Choroid plexus epithelial cell (primary cell): ENCODE data around the gene TEKTIP1.
"Not testable (repeated sequence)": the region's sequence is repeated elsewhere in the genome, so short reads cannot be mapped to it uniquely, and the experiment has no call there.

Experiments
- DNase-seq: peaks from one replicate; pipeline ENCODE4 v3.0.0-alpha.2; 2010; ENCODE audit warnings: low read depth
- H3K4me3 ChIP-seq: 2 replicates; pipeline ENCODE4 v1.5.1; 2011; ENCODE audit warnings: low read depth, mild to moderate bottlenecking, control low read depth, low read length, moderate library complexity
- CTCF ChIP-seq: conservative IDR thresholded peaks from 2 replicates; pipeline ENCODE4 v1.5.1; 2011; ENCODE audit warnings: low read depth, mild to moderate bottlenecking, control low read depth, inconsistent platforms, low read length, moderate library complexity

Gene TEKTIP1

GRCh38 chr19:3503036-3503572 is 35.9 kb upstream of the TEKTIP1 start:
- no peak for TF ChIP-seq CTCF
- peak; percentile 46 for DNase-seq
- no peak overlapping the region for H3K4me3 ChIP-seq

GRCh38 chr19:3504735-3505134 is 34.2 kb upstream of the TEKTIP1 start:
- no peak for DNase-seq
- H3K4me3 ChIP-seq = no peak overlapping the region
- TF ChIP-seq CTCF = no peak

GRCh38 chr19:3505598-3506383 is 33.2 kb upstream of the TEKTIP1 start, which contains the start of gene FZR1:
FZR1 (plus strand) TSS chr19:3506311; CDS start chr19:3522990, 16,679 bp downstream.
- peak; percentile 99 for DNase-seq
- no peak for TF ChIP-seq CTCF
- H3K4me3 ChIP-seq = peak within 1 kb of the TSS; percentile 86

- H3K4me3 ChIP-seq = peak overlapping the region; percentile 80
- DNase-seq = peak; percentile 32
- TF ChIP-seq CTCF = no peak
Measured at GRCh38 chr19:3506384-3507340, 32.3 kb upstream of the TEKTIP1 start.

- peak overlapping the region; percentile 80 for H3K4me3 ChIP-seq
- no peak for TF ChIP-seq CTCF
- no peak for DNase-seq
Measured at GRCh38 chr19:3507371-3508120, 31.4 kb upstream of the TEKTIP1 start.

- not testable (repeated sequence) for H3K4me3 ChIP-seq, DNase-seq
Measured at GRCh38 chr19:3508121-3508661, 30.8 kb upstream of the TEKTIP1 start.
